ENCODE data around the gene TBK1. TPM values are rescaled to one million over a fixed set of nuclear protein-coding genes. Genes with fewer than 3 reads are reported as not detected.
"Not testable (repeated sequence)": the region's sequence is repeated elsewhere in the genome, so short reads cannot be mapped to it uniquely, and the experiment has no call there.

Gene TBK1
- total and polyA plus RNA-seq, 4 experiments from 2014 or later = 22.4 to 25.0 (median 23.9) TPM

GRCh38 chr12:64506955-64507354 is 55.0 kb downstream of the TBK1 start:
- no peak overlapping the region for H3K4me3 ChIP-seq (ENCODE audit: low read length in 2 of 2)
- Mint-ChIP-seq H3K27ac (no peak overlapping the region), H3K4me1 (peaks cover 0 to 4% (median 0%) of the 10 kb centered on the region in 4 donors), H3K27me3 (no peaks in the 10 kb centered on the region), H3K4me3 (no peak overlapping the region), H3K9me3 (no peaks in the 10 kb centered on the region), H3K36me3 (peaks cover 0 to 2% of the 10 kb centered on the region in 2 donors)
- DNase-seq = no peak
- no peaks in the 10 kb centered on the region for H3K27me3 ChIP-seq (ENCODE audit: insufficient read depth, low read length)
- H3K9me3 ChIP-seq (ENCODE audit: control insufficient read depth in 1 of 2, low read length in 2 of 2) = no peaks in the 10 kb centered on the region
- POLR2A ChIA-PET (ENCODE audit: partially characterized antibody) = no interaction called here
- H3K36me3 ChIP-seq (ENCODE audit: insufficient read depth, low read length) = no peaks in the 10 kb centered on the region
- no peak overlapping the region for H3K27ac ChIP-seq (ENCODE audit: low read depth, low read length)
- H3K4me1 ChIP-seq (ENCODE audit: insufficient read depth, low read length) = no peaks in the 10 kb centered on the region
- CTCF ChIA-PET (ENCODE audit: partially characterized antibody) = interaction anchor here (1.3 kb wide), 1 partner anchor 43 kb away, joined by 3 read pairs; no protein-coding TSS in a partner anchor
- intact Hi-C loops (cut with micrococcal nuclease) = no loop called here

GRCh38 chr12:64510667-64511066 is 58.7 kb downstream of the TBK1 start:
- H3K4me3 Mint-ChIP-seq = no peak overlapping the region
- no peak overlapping the region for H3K27ac Mint-ChIP-seq
- DNase-seq = no peak
- Histone ChIP-seq H3K27me3 (ENCODE audit: insufficient read depth, low read length) (no peaks in the 10 kb centered on the region), H3K36me3 (ENCODE audit: insufficient read depth, low read length) (no peaks in the 10 kb centered on the region), H3K4me1 (ENCODE audit: insufficient read depth, low read length) (no peaks in the 10 kb centered on the region), H3K27ac (ENCODE audit: low read depth, low read length) (no peak overlapping the region), H3K9me3 (ENCODE audit: control insufficient read depth in 1 of 2, low read length in 2 of 2) (no peaks in the 10 kb centered on the region), H3K4me3 (ENCODE audit: low read length in 2 of 2) (no peak overlapping the region)
- H3K27me3 Mint-ChIP-seq = peaks cover 0 to 2% of the 10 kb centered on the region in 2 donors
- no peaks in the 10 kb centered on the region for H3K36me3 Mint-ChIP-seq
- no peaks in the 10 kb centered on the region for H3K9me3 Mint-ChIP-seq
- intact Hi-C loops (cut with micrococcal nuclease) = no loop called here
- CTCF ChIA-PET (ENCODE audit: partially characterized antibody) = no interaction called here
- peaks cover 0 to 4% (median 0%) of the 10 kb centered on the region in 4 donors for H3K4me1 Mint-ChIP-seq
- POLR2A ChIA-PET (ENCODE audit: partially characterized antibody) = no interaction called here

GRCh38 chr12:64518396-64518795 is 66.5 kb downstream of the TBK1 start:
- no peak overlapping the region for H3K4me3 Mint-ChIP-seq
- Histone ChIP-seq H3K4me1 (ENCODE audit: insufficient read depth, low read length) (no peaks in the 10 kb centered on the region), H3K36me3 (ENCODE audit: insufficient read depth, low read length) (no peaks in the 10 kb centered on the region), H3K9me3 (ENCODE audit: control insufficient read depth in 1 of 2, low read length in 2 of 2) (no peaks in the 10 kb centered on the region), H3K27me3 (ENCODE audit: insufficient read depth, low read length) (no peaks in the 10 kb centered on the region), H3K4me3 (ENCODE audit: low read length in 2 of 2) (no peak overlapping the region), H3K27ac (ENCODE audit: low read depth, low read length) (no peak overlapping the region)
- POLR2A ChIA-PET (ENCODE audit: partially characterized antibody) = no interaction called here
- CTCF ChIA-PET (ENCODE audit: partially characterized antibody) = no interaction called here
- H3K4me1 Mint-ChIP-seq = no peaks in the 10 kb centered on the region
- peaks cover 2 to 3% of the 10 kb centered on the region in 2 donors for H3K27me3 Mint-ChIP-seq
- intact Hi-C loops (cut with micrococcal nuclease) = no loop called here
- DNase-seq = no peak
- no peaks in the 10 kb centered on the region for H3K9me3 Mint-ChIP-seq
- H3K36me3 Mint-ChIP-seq = no peaks in the 10 kb centered on the region
- no peak overlapping the region for H3K27ac Mint-ChIP-seq

GRCh38 chr12:64521833-64522232 is 69.9 kb downstream of the TBK1 start:
- Mint-ChIP-seq H3K9me3 (no peaks in the 10 kb centered on the region), H3K27me3 (peaks cover 5 to 8% of the 10 kb centered on the region in 2 donors), H3K27ac (no peak overlapping the region), H3K4me3 (no peak overlapping the region), H3K4me1 (no peaks in the 10 kb centered on the region), H3K36me3 (no peaks in the 10 kb centered on the region)
- Histone ChIP-seq H3K36me3 (ENCODE audit: insufficient read depth, low read length) (no peaks in the 10 kb centered on the region), H3K9me3 (ENCODE audit: control insufficient read depth in 1 of 2, low read length in 2 of 2) (no peaks in the 10 kb centered on the region), H3K4me1 (ENCODE audit: insufficient read depth, low read length) (no peaks in the 10 kb centered on the region), H3K27ac (ENCODE audit: low read depth, low read length) (no peak overlapping the region), H3K27me3 (ENCODE audit: insufficient read depth, low read length) (no peaks in the 10 kb centered on the region), H3K4me3 (ENCODE audit: low read length in 2 of 2) (no peak overlapping the region)
- ChIA-PET POLR2A (ENCODE audit: partially characterized antibody) (no interaction called here), CTCF (ENCODE audit: partially characterized antibody) (interaction anchor here (1.1 kb wide), 1 partner anchor 175 kb away, joined by 3 read pairs; no protein-coding TSS in a partner anchor)
- intact Hi-C loops (cut with micrococcal nuclease) = no loop called here
- DNase-seq = no peak

DNA sequence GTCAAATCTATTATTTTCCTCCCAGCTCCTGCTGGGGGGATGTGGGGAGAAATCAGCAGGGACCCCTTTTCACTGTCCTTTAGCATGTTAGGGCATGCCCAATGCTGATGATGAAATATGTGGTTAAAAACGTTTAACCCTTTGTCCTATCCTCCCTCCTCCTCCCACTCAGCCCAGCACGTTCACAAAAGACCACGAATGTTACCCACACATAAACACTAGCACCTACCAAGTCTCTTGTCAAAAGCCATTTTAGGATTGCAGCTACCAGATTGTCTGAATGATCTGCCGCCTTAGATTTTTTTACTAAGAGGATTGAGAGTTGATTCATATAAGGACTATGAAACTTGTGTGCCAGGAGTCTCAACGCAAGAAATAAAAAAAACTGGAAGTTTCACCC is 70.4 kb downstream of the TBK1 start:
- Mint-ChIP-seq H3K27ac (no peak overlapping the region), H3K36me3 (no peaks in the 10 kb centered on the region), H3K4me1 (no peaks in the 10 kb centered on the region), H3K4me3 (no peak overlapping the region), H3K9me3 (no peaks in the 10 kb centered on the region), H3K27me3 (peaks cover 5 to 8% of the 10 kb centered on the region in 2 donors)
- Histone ChIP-seq H3K27me3 (ENCODE audit: insufficient read depth, low read length) (no peaks in the 10 kb centered on the region), H3K4me3 (ENCODE audit: low read length in 2 of 2) (no peak overlapping the region), H3K4me1 (ENCODE audit: insufficient read depth, low read length) (no peaks in the 10 kb centered on the region), H3K27ac (ENCODE audit: low read depth, low read length) (no peak overlapping the region), H3K9me3 (ENCODE audit: control insufficient read depth in 1 of 2, low read length in 2 of 2) (no peaks in the 10 kb centered on the region), H3K36me3 (ENCODE audit: insufficient read depth, low read length) (no peaks in the 10 kb centered on the region)
- CTCF ChIA-PET (ENCODE audit: partially characterized antibody) = interaction anchor here (1.1 kb wide), 1 partner anchor 174 kb away, joined by 3 read pairs; no protein-coding TSS in a partner anchor
- POLR2A ChIA-PET (ENCODE audit: partially characterized antibody) = no interaction called here
- no peak for DNase-seq
- intact Hi-C loops (cut with micrococcal nuclease) = no loop called here

DNA sequence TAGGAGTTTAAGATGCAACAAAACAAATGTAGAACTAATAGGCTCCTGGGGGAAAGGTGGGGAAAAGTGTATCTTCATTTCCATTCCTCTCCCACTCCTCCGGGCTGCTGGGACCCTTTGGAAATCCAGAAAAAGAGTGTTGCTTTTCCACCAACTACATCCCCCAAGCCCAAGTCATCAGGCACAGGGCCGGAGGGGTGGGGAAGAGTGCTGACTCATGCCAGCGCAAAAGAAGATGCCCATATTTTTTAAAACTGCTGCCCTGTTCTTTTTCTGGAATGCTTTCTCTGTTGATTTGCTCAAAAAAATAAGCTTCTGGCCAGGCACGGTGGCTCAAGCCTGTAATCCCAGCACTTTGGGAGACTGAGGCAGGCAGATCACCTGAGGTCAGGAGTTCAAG is 70.9 kb downstream of the TBK1 start:
- Histone ChIP-seq H3K27me3 (ENCODE audit: insufficient read depth, low read length) (no peaks in the 10 kb centered on the region), H3K36me3 (ENCODE audit: insufficient read depth, low read length) (no peaks in the 10 kb centered on the region), H3K4me1 (ENCODE audit: insufficient read depth, low read length) (no peaks in the 10 kb centered on the region), H3K9me3 (ENCODE audit: control insufficient read depth in 1 of 2, low read length in 2 of 2) (no peaks in the 10 kb centered on the region), H3K27ac (ENCODE audit: low read depth, low read length) (no peak overlapping the region), H3K4me3 (ENCODE audit: low read length in 2 of 2) (no peak overlapping the region)
- H3K36me3 Mint-ChIP-seq = no peaks in the 10 kb centered on the region
- no peak overlapping the region for H3K4me3 Mint-ChIP-seq
- no peaks in the 10 kb centered on the region for H3K4me1 Mint-ChIP-seq
- DNase-seq = no peak
- no peak overlapping the region for H3K27ac Mint-ChIP-seq
- CTCF ChIA-PET (ENCODE audit: partially characterized antibody) = interaction anchor here (1.0 kb wide), 1 partner anchor 26 kb away, joined by 3 read pairs; no protein-coding TSS in a partner anchor
- no peaks in the 10 kb centered on the region for H3K9me3 Mint-ChIP-seq
- POLR2A ChIA-PET (ENCODE audit: partially characterized antibody) = no interaction called here
- peaks cover 5 to 8% of the 10 kb centered on the region in 2 donors for H3K27me3 Mint-ChIP-seq
- intact Hi-C loops (cut with micrococcal nuclease) = no loop called here

- H3K36me3 Mint-ChIP-seq; H3K4me1 Mint-ChIP-seq; H3K27me3 ChIP-seq (ENCODE audit: insufficient read depth, low read length); H3K4me3 Mint-ChIP-seq; H3K4me3 ChIP-seq (ENCODE audit: low read length in 2 of 2); H3K36me3 ChIP-seq (ENCODE audit: insufficient read depth, low read length); H3K4me1 ChIP-seq (ENCODE audit: insufficient read depth, low read length); H3K9me3 Mint-ChIP-seq; H3K9me3 ChIP-seq (ENCODE audit: control insufficient read depth in 1 of 2, low read length in 2 of 2); DNase-seq; POLR2A ChIA-PET (ENCODE audit: partially characterized antibody); H3K27ac ChIP-seq (ENCODE audit: low read depth, low read length); H3K27me3 Mint-ChIP-seq; intact Hi-C loops (cut with micrococcal nuclease); H3K27ac Mint-ChIP-seq: not testable (repeated sequence)
- CTCF ChIA-PET (ENCODE audit: partially characterized antibody) = interaction anchor here (1.0 kb wide), 1 partner anchor 25 kb away, joined by 3 read pairs; no protein-coding TSS in a partner anchor
These were observed 71.9 kb downstream of the TBK1 start for GRCh38 chr12:64523565-64524444.
